Measurements from ENCODE around the gene THBS3.

Gene THBS3

GRCh38 chr1:155181371-155182051 is 26.2 kb downstream of the THBS3 start:
- H3K4me3 ChIP-seq (ENCODE audit: low read depth, low read length), result no peak overlapping the region
- no peak for DNase-seq (ENCODE audit: low read depth)
- no peak for TF ChIP-seq CTCF (conservative IDR thresholded peaks at IDR 0.05; ENCODE audit: low read depth, low read length)

- TF ChIP-seq CTCF (conservative IDR thresholded peaks at IDR 0.05; ENCODE audit: low read depth, low read length), result no peak
- no peak overlapping the region for H3K4me3 ChIP-seq (ENCODE audit: low read depth, low read length)
- DNase-seq (ENCODE audit: low read depth), result no peak
Measured at GRCh38 chr1:155179112-155180031, 28.3 kb downstream of the THBS3 start.

- DNase-seq (ENCODE audit: low read depth), result no peak
- no peak overlapping the region for H3K4me3 ChIP-seq (ENCODE audit: low read depth, low read length)
- no peak for TF ChIP-seq CTCF (conservative IDR thresholded peaks at IDR 0.05; ENCODE audit: low read depth, low read length)
Measured at GRCh38 chr1:155178441-155179111, 29.1 kb downstream of the THBS3 start.

GRCh38 chr1:155177918-155178281 is 29.8 kb downstream of the THBS3 start:
- TF ChIP-seq CTCF (conservative IDR thresholded peaks at IDR 0.05; ENCODE audit: low read depth, low read length), result no peak
- no peak for DNase-seq (ENCODE audit: low read depth)
- no peak overlapping the region for H3K4me3 ChIP-seq (ENCODE audit: low read depth, low read length)

GRCh38 chr1:155177192-155177917 is 30.3 kb downstream of the THBS3 start:
- DNase-seq (ENCODE audit: low read depth), result no peak
- no peak overlapping the region for H3K4me3 ChIP-seq (ENCODE audit: low read depth, low read length)
- no peak for TF ChIP-seq CTCF (conservative IDR thresholded peaks at IDR 0.05; ENCODE audit: low read depth, low read length)

- no peak overlapping the region for H3K4me3 ChIP-seq (ENCODE audit: low read depth, low read length)
- peak; percentile 75 for DNase-seq (ENCODE audit: low read depth)
Measured at GRCh38 chr1:155176544-155177071, 31.1 kb downstream of the THBS3 start.

More at GRCh38 chr1:155176544-155177071, 31.1 kb downstream of the THBS3 start:
- TF ChIP-seq CTCF (conservative IDR thresholded peaks at IDR 0.05; ENCODE audit: low read depth, low read length), result peak; percentile 94

Measured in choroid plexus epithelial cell (primary cell).